Measurements from ENCODE around the gene FGFR3.
"Not testable (repeated sequence)": the region's sequence is repeated elsewhere in the genome, so short reads cannot be mapped to it uniquely, and the experiment has no call there.

Gene FGFR3

GRCh38 chr4:1843852-1844251 is 50.8 kb downstream of the FGFR3 start:
- DNase-seq, result no peak

- not testable (repeated sequence) for DNase-seq
These were observed 51.5 kb downstream of the FGFR3 start for GRCh38 chr4:1844618-1845017.

GRCh38 chr4:1846580-1846979 is 53.5 kb downstream of the FGFR3 start:
- DNase-seq, result no peak

GRCh38 chr4:1850276-1850675 is 57.2 kb downstream of the FGFR3 start:
- DNase-seq, result no peak

- no peak for DNase-seq
These were observed 58.1 kb downstream of the FGFR3 start for GRCh38 chr4:1851160-1851559.

- no peak for DNase-seq
These were observed 58.7 kb downstream of the FGFR3 start for GRCh38 chr4:1851575-1852410.

GRCh38 chr4:1852904-1853623 is 60.0 kb downstream of the FGFR3 start:
- no peak for DNase-seq

GRCh38 chr4:1854752-1855151 is 61.7 kb downstream of the FGFR3 start:
- no peak for DNase-seq

- no peak for DNase-seq
These were observed 62.4 kb downstream of the FGFR3 start for GRCh38 chr4:1855333-1856070.

GRCh38 chr4:1856071-1856942 is 63.2 kb downstream of the FGFR3 start, which contains the start of gene LETM1:
Gene LETM1 (minus strand): TSS chr4:1856156. CDS start chr4:1855950, 206 bp downstream.
- peak; percentile 92 for DNase-seq

GRCh38 chr4:1856943-1857699 is 64.0 kb downstream of the FGFR3 start:
- DNase-seq, result no peak

- no peak for DNase-seq
These were observed 64.8 kb downstream of the FGFR3 start for GRCh38 chr4:1857931-1858330.
